ENCODE measurements around the gene C1orf232. TPM values are rescaled to one million over a fixed set of nuclear protein-coding genes. Genes with fewer than 3 reads are reported as not detected.

The C1orf232 gene
- total RNA-seq (not detected), polyA plus RNA-seq (not detected)
- long read RNA-seq, donor 1 = 0 reads
- long read RNA-seq, donor 2 = 0 reads

- TF ChIP-seq CTCF (IDR thresholded peaks at IDR 0.05) = no peak
- H3K27ac ChIP-seq = peak within 1 kb of the TSS; percentile 90
- WGBS, 3 donors = 38 to 49% (median 40%) methylated on average over 5 of the region's 5 CpGs
- intact Hi-C loops (cut with DNase I) = loop anchor here (5.0 to 10.0 kb wide), 3 partner anchors 154 to 274 kb away; no protein-coding TSS in a partner anchor
- H3K36me3 ChIP-seq (ENCODE audit: insufficient read depth in 1 of 2, low read depth in 1 of 2) = no peaks in the 10 kb centered on the region
- DNase-seq (peak; percentile 35 to 65), ATAC-seq (no peak)
- H3K4me1 ChIP-seq = peaks cover 21% of the 10 kb centered on the region
- no peaks in the 10 kb centered on the region for H3K9me3 ChIP-seq
- H3K27me3 ChIP-seq (ENCODE audit: insufficient read depth in 3 of 3, low read length in 2 of 3) = no peaks in the 10 kb centered on the region
- peak within 1 kb of the TSS; percentile 77 for H3K4me3 ChIP-seq
Observed at GRCh38 chr1:26168410-26169197, at the start of gene C1orf232. TSS of gene C1orf232 (minus strand) at chr1:26168963. CDS start at chr1:26168499, 464 bp downstream.

- Histone ChIP-seq H3K4me1 (no peaks in the 10 kb centered on the region), H3K9me3 (no peaks in the 10 kb centered on the region), H3K36me3 (ENCODE audit: insufficient read depth in 1 of 2, low read depth in 1 of 2) (no peaks in the 10 kb centered on the region), H3K27me3 (ENCODE audit: insufficient read depth in 3 of 3, low read length in 2 of 3) (no peaks in the 10 kb centered on the region), H3K4me3 (no peak overlapping the region), H3K27ac (no peak overlapping the region)
- ATAC-seq = no peak
- intact Hi-C loops (cut with DNase I) = no loop called here
- DNase-seq = no peak
- TF ChIP-seq CTCF (IDR thresholded peaks at IDR 0.05) = no peak
- 40 to 57% (median 51%) methylated on average over 3 of the region's 3 CpGs for WGBS, 3 donors
Observed at GRCh38 chr1:26215246-26215645, 46.5 kb upstream of the C1orf232 start.

- no peak for TF ChIP-seq CTCF (IDR thresholded peaks at IDR 0.05)
- no peaks in the 10 kb centered on the region for H3K27me3 ChIP-seq (ENCODE audit: insufficient read depth in 3 of 3, low read length in 2 of 3)
- H3K9me3 ChIP-seq = no peaks in the 10 kb centered on the region
- H3K4me3 ChIP-seq = no peak overlapping the region
- no peaks in the 10 kb centered on the region for H3K36me3 ChIP-seq (ENCODE audit: insufficient read depth in 1 of 2, low read depth in 1 of 2)
- WGBS, 3 donors = 73 to 82% (median 79%) methylated on average over 6 of the region's 6 CpGs
- H3K4me1 ChIP-seq = no peaks in the 10 kb centered on the region
- DNase-seq (no peak), ATAC-seq (peak in 1 of 4 donors; percentile 43)
- intact Hi-C loops (cut with DNase I) = no loop called here
- no peak overlapping the region for H3K27ac ChIP-seq
Observed at GRCh38 chr1:26213335-26213905, 44.7 kb upstream of the C1orf232 start.

GRCh38 chr1:26212726-26213125 lies 44.0 kb upstream of the C1orf232 start:
- intact Hi-C loops (cut with DNase I) = no loop called here
- TF ChIP-seq CTCF (IDR thresholded peaks at IDR 0.05) = no peak
- no peaks in the 10 kb centered on the region for H3K9me3 ChIP-seq
- no peaks in the 10 kb centered on the region for H3K36me3 ChIP-seq (ENCODE audit: insufficient read depth in 1 of 2, low read depth in 1 of 2)
- H3K27ac ChIP-seq = no peak overlapping the region
- H3K4me1 ChIP-seq = no peaks in the 10 kb centered on the region
- no peak overlapping the region for H3K4me3 ChIP-seq
- DNase-seq (no peak), ATAC-seq (no peak)
- WGBS, 3 donors = 87 to 93% (median 88%) methylated on average over 5 of the region's 5 CpGs
- no peaks in the 10 kb centered on the region for H3K27me3 ChIP-seq (ENCODE audit: insufficient read depth in 3 of 3, low read length in 2 of 3)
